ENCODE measurements around the gene NSDHL. TPM values are rescaled to one million over a fixed set of nuclear protein-coding genes. Genes with fewer than 3 reads are reported as not detected.

The NSDHL gene
- polyA plus RNA-seq, 1 donor, result 19.7 TPM

DNA sequence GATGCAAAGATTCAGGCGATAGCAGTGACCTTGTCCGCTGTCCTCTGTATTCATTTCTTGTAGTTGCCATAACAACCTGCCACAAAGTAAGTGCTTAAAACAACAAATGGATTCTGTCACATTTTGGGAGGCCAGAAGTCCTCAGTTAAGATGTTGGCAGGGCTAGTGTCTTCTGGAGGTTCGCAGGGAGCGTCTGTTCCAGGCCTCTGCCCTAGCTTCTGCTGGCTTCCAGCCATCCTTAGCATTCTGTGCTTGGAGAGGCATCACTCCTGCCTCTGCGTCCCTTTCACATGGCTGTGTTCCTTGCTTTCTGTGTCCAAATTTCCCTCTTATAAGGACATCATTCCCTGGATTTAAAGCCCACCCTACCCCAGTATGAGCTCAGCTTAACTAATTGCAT lies 35.5 kb downstream of the NSDHL start:
- H3K4me3 ChIP-seq (ENCODE audit: low read length), result no peak overlapping the region
- no peaks in the 10 kb centered on the region for H3K27me3 ChIP-seq (ENCODE audit: control insufficient read depth, insufficient read depth, low read length)
- DNase-seq, result no peak
- peaks cover 47% of the 10 kb centered on the region for H3K36me3 ChIP-seq (ENCODE audit: control insufficient read depth, insufficient read depth, low read length)
- H3K27ac ChIP-seq (ENCODE audit: low read length), result no peak overlapping the region
- no peaks in the 10 kb centered on the region for H3K4me1 ChIP-seq (ENCODE audit: control insufficient read depth, insufficient read depth, low read length)
- WGBS (ENCODE audit: insufficient coverage, low lambda C conversion rate), result no CpG with 5 or more reads among the region's 5 CpGs
- no peaks in the 10 kb centered on the region for H3K9me3 ChIP-seq (ENCODE audit: control insufficient read depth, low read depth, low read length)

DNA sequence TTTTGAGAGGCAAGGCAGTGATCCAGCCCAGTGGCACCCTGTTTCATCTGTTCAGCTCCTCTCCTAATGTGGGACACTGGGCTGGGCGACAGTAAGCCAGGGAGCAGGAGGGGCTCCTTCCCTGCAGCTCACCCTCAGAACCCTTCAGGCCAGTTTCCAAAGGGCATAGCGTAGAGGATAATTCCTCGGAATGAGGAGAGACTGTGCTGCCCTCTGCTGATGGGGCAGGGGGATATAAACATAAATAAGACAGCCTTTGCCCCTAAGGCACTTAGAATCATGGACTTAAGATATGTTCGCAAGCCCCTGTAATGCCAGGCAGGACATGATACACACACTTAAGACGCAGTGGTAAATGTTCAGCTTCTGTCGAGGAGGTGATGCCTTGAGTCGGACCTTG lies 39.1 kb downstream of the NSDHL start:
- Histone ChIP-seq H3K36me3 (ENCODE audit: control insufficient read depth, insufficient read depth, low read length) (peaks cover 35% of the 10 kb centered on the region), H3K9me3 (ENCODE audit: control insufficient read depth, low read depth, low read length) (no peaks in the 10 kb centered on the region), H3K27me3 (ENCODE audit: control insufficient read depth, insufficient read depth, low read length) (no peaks in the 10 kb centered on the region), H3K27ac (ENCODE audit: low read length) (no peak overlapping the region), H3K4me1 (ENCODE audit: control insufficient read depth, insufficient read depth, low read length) (no peaks in the 10 kb centered on the region), H3K4me3 (ENCODE audit: low read length) (no peak overlapping the region)
- no peak for DNase-seq
- WGBS (ENCODE audit: insufficient coverage, low lambda C conversion rate), result no CpG with 5 or more reads among the region's 7 CpGs

DNA sequence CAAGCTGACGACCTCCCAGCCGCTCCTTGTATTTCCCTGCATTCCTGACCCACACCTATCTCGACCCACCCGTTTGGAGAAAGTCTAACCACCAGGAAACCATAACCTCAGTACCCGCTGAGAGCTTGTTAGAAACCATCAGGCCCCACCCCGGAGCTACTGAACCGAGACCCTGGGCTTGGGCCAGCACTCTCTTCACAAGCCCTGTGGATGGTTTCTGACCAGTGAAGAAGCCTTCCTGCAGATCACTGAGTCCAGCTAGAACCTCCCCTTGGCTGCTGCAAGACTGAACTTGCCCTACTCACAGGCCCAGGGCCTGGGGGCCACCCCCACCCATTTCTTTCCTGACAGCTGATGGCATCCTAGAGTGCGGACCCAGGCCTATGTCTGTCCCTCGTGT lies 40.4 kb downstream of the NSDHL start:
- DNase-seq, result no peak
- WGBS (ENCODE audit: insufficient coverage, low lambda C conversion rate), result no CpG with 5 or more reads among the region's 9 CpGs
- H3K4me1 ChIP-seq (ENCODE audit: control insufficient read depth, insufficient read depth, low read length), result no peaks in the 10 kb centered on the region
- no peaks in the 10 kb centered on the region for H3K27me3 ChIP-seq (ENCODE audit: control insufficient read depth, insufficient read depth, low read length)
- no peak overlapping the region for H3K4me3 ChIP-seq (ENCODE audit: low read length)
- no peak overlapping the region for H3K27ac ChIP-seq (ENCODE audit: low read length)
- H3K9me3 ChIP-seq (ENCODE audit: control insufficient read depth, low read depth, low read length), result no peaks in the 10 kb centered on the region
- H3K36me3 ChIP-seq (ENCODE audit: control insufficient read depth, insufficient read depth, low read length), result peaks cover 25% of the 10 kb centered on the region

DNA sequence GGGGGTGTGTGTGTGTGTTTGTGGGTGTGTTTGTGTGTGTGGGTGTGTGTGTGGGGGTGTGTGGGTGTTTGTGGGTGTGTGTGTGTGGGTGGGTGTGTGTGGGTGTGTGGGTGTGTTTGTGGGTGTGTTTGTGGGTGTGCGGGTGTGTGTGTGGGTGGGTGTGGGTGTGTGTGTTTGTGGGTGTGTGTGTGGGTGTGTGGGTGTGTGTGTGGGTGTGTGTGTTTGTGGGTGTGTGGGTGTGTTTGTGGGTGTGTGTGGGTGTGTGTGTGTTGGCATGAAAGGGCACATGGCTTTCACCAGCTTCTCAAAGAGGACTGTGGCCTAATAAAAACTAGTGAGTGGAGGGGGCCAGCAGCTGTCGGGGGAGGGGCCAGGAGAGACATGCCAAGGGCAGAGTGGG lies 41.7 kb downstream of the NSDHL start:
- no peak for DNase-seq
- H3K4me3 ChIP-seq (ENCODE audit: low read length), result no peak overlapping the region
- H3K27ac ChIP-seq (ENCODE audit: low read length), result no peak overlapping the region
- no peaks in the 10 kb centered on the region for H3K27me3 ChIP-seq (ENCODE audit: control insufficient read depth, insufficient read depth, low read length)
- H3K36me3 ChIP-seq (ENCODE audit: control insufficient read depth, insufficient read depth, low read length), result peaks cover 13% of the 10 kb centered on the region
- H3K9me3 ChIP-seq (ENCODE audit: control insufficient read depth, low read depth, low read length), result no peaks in the 10 kb centered on the region
- no peaks in the 10 kb centered on the region for H3K4me1 ChIP-seq (ENCODE audit: control insufficient read depth, insufficient read depth, low read length)
- WGBS (ENCODE audit: insufficient coverage, low lambda C conversion rate), result no CpG with 5 or more reads among the region's 2 CpGs

DNA sequence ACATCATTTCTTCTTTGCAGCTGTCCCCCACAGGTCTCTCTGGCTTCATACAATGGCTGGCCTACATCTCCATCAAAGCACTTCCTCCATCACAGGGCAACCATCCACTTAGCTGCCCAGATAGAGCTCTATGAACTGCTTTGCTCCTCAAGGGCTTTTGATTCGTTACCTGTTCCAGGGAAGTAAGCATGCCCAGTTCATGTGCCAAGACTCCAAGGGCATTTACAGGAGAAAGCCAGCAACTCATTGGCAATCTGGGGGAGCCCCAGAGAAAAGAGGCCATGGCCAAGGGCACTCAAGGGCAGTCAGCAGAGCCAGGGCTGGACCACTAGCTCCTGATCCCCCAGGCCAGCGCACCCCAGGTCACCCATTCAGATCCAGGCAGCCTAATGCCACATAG lies 42.5 kb downstream of the NSDHL start:
- no peak overlapping the region for H3K27ac ChIP-seq (ENCODE audit: low read length)
- H3K27me3 ChIP-seq (ENCODE audit: control insufficient read depth, insufficient read depth, low read length), result no peaks in the 10 kb centered on the region
- no peak overlapping the region for H3K4me3 ChIP-seq (ENCODE audit: low read length)
- WGBS (ENCODE audit: insufficient coverage, low lambda C conversion rate), result no CpG with 5 or more reads among the region's 2 CpGs
- no peak for DNase-seq
- peaks cover 9% of the 10 kb centered on the region for H3K36me3 ChIP-seq (ENCODE audit: control insufficient read depth, insufficient read depth, low read length)
- H3K9me3 ChIP-seq (ENCODE audit: control insufficient read depth, low read depth, low read length), result no peaks in the 10 kb centered on the region
- H3K4me1 ChIP-seq (ENCODE audit: control insufficient read depth, insufficient read depth, low read length), result no peaks in the 10 kb centered on the region

DNA sequence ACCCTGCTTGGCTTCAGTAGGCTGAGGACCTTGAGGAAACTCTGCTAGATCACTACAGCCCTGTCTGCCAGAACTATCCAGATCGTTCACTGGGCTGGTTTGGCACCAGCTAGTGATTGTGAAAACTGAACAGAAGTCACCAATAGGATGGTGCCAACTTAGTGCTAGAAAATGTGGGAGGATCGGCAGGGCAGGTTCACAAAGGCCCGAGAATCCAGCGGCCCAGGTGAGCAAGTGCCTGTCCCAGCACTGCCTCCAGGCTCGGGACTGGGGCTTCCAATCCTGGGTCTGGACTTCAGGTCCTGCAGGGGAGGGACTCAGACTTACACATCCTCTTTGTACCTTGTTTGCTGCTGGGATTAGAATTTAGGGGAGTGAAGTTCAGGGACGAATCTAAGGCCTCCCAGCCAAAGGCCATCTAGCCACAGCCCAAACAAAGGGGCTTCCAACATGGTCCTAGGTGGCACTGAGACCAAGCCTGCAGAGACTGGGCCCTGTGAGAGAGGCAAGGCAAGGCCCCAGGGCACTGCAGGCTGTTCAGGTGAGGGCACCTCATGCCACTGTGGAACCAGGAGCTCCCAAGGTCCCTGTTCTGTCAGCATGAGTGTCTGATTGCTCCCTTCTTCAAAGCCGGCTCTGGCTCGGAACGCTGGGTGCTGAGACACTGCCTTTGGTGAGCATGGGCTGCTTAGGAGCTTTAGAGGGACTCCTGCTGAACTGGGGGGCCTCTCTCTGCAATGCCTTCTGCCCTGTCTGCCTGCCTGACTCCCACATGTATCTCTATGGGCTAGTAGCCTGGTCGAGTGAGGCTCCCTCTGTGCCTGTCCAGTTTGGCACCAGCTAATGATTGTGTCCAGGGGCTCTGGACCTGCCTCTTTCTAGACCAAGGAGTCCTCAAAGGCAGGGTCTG lies 46.3 kb downstream of the NSDHL start:
- H3K4me3 ChIP-seq (ENCODE audit: low read length), result no peak overlapping the region
- no peaks in the 10 kb centered on the region for H3K27me3 ChIP-seq (ENCODE audit: control insufficient read depth, insufficient read depth, low read length)
- H3K4me1 ChIP-seq (ENCODE audit: control insufficient read depth, insufficient read depth, low read length), result no peaks in the 10 kb centered on the region
- H3K27ac ChIP-seq (ENCODE audit: low read length), result no peak overlapping the region
- no peak for DNase-seq
- WGBS (ENCODE audit: insufficient coverage, low lambda C conversion rate), result no CpG with 5 or more reads among the region's 10 CpGs
- H3K36me3 ChIP-seq (ENCODE audit: control insufficient read depth, insufficient read depth, low read length), result no peaks in the 10 kb centered on the region
- H3K9me3 ChIP-seq (ENCODE audit: control insufficient read depth, low read depth, low read length), result no peaks in the 10 kb centered on the region

DNA sequence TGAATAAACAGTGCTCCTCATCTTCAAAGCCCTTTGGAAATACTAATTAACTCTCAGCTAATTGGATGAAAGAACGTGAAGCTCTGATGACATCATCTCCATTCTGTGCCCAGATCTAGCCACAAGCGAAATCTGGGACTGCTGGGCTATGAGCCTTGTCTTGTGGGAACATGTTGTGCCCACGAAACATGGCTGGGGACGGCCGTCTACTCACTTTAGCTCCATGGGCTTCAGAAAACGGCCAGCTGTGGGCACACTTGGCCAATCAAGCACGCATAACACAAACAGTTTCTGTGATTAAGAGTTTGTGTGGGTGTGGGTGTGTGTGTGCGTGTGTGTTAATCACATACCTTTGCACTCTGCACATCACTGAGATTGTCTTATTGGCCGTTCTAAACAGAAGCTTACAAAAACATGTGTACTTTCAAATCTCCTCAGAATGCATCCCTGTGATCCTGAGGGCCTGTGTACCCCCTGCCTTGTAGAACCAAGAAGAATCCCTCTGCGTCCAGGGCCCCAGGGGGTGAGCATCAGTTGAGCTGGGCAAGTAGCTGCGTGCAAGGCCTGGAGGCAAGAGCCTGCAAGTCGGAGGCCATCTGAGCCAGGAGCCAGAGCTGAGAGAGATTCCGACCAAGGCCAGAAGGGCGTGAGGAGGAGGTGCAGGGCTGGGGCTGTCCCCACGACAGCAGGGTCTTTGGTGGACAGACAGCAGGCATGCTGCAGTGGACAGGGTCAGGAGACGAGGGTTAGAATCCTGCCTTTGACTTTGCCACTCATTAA lies 48.3 kb downstream of the NSDHL start:
- Histone ChIP-seq H3K27ac (ENCODE audit: low read length) (no peak overlapping the region), H3K4me1 (ENCODE audit: control insufficient read depth, insufficient read depth, low read length) (no peaks in the 10 kb centered on the region), H3K4me3 (ENCODE audit: low read length) (no peak overlapping the region), H3K36me3 (ENCODE audit: control insufficient read depth, insufficient read depth, low read length) (no peaks in the 10 kb centered on the region), H3K9me3 (ENCODE audit: control insufficient read depth, low read depth, low read length) (no peaks in the 10 kb centered on the region), H3K27me3 (ENCODE audit: control insufficient read depth, insufficient read depth, low read length) (no peaks in the 10 kb centered on the region)
- no peak for DNase-seq
- no CpG with 5 or more reads among the region's 16 CpGs for WGBS (ENCODE audit: insufficient coverage, low lambda C conversion rate)

DNA sequence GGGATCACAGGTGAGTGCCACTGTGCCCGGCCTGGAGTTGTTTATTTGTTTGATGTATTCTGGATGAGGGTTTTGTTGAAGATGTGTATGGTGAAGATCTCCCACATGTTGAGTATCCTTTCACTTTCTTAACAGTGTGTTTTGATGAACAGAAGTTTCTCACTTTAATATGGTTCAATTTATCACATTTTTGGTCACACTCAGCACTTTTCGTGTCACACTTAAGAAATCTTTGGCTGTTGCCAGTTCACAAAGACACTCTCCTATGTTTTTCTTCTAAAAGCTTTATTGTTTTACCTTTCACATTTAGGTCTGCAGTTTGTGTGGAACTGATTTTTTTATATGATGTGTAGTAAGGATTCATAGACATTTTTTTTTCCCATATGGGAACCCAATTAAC lies 50.4 kb downstream of the NSDHL start:
- Histone ChIP-seq H3K4me3 (ENCODE audit: low read length) (no peak overlapping the region), H3K36me3 (ENCODE audit: control insufficient read depth, insufficient read depth, low read length) (no peaks in the 10 kb centered on the region), H3K27ac (ENCODE audit: low read length) (no peak overlapping the region), H3K9me3 (ENCODE audit: control insufficient read depth, low read depth, low read length) (no peaks in the 10 kb centered on the region), H3K4me1 (ENCODE audit: control insufficient read depth, insufficient read depth, low read length) (no peaks in the 10 kb centered on the region), H3K27me3 (ENCODE audit: control insufficient read depth, insufficient read depth, low read length) (no peaks in the 10 kb centered on the region)
- DNase-seq, result no peak
- WGBS (ENCODE audit: insufficient coverage, low lambda C conversion rate), result no CpG with 5 or more reads among the region's 2 CpGs

DNA sequence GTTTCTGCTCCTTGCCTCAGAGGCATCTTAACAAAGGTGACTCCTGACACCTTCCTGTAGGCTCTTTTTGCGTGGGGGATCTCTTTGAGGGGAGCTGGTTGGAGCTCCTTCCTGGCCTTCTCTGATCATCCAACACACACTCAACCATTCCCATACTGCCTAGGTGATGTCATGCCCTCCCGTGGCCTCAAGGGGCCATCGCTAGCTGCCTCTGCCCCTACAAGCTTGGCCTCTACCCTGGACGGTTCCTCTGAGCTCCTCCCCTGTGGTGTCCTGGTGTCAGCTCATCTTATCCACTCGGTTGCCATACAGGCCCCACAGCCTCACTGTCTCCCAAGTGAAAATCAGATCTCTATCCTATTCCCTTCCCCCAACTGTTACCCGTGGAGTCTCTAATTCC lies 53.3 kb downstream of the NSDHL start:
- Histone ChIP-seq H3K4me3 (ENCODE audit: low read length) (no peak overlapping the region), H3K4me1 (ENCODE audit: control insufficient read depth, insufficient read depth, low read length) (no peaks in the 10 kb centered on the region), H3K36me3 (ENCODE audit: control insufficient read depth, insufficient read depth, low read length) (no peaks in the 10 kb centered on the region), H3K9me3 (ENCODE audit: control insufficient read depth, low read depth, low read length) (no peaks in the 10 kb centered on the region), H3K27ac (ENCODE audit: low read length) (no peak overlapping the region), H3K27me3 (ENCODE audit: control insufficient read depth, insufficient read depth, low read length) (no peaks in the 10 kb centered on the region)
- DNase-seq, result no peak
- WGBS (ENCODE audit: insufficient coverage, low lambda C conversion rate), result no CpG with 5 or more reads among the region's 6 CpGs

DNA sequence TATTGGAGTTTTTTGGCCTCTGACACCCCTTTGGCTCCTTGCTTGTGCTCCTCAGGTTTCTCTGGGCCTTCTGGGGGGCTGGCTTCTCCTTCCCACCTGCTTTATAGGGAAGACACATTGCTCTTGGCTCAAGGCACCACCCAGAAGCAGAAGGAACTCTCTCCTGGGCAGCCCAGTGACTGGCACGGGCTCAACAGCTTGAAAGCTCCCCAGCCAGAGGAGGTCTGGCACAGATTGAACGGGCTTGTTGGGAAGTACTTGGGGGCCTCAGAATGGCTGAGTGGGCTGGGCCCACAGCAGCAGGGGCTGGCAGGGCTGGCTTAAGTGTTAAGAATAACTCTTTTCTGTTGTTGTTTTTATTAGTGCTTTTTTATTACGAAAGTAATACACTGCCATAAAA lies 55.9 kb downstream of the NSDHL start:
- H3K27ac ChIP-seq (ENCODE audit: low read length), result no peak overlapping the region
- DNase-seq, result no peak
- no peaks in the 10 kb centered on the region for H3K9me3 ChIP-seq (ENCODE audit: control insufficient read depth, low read depth, low read length)
- no peak overlapping the region for H3K4me3 ChIP-seq (ENCODE audit: low read length)
- H3K4me1 ChIP-seq (ENCODE audit: control insufficient read depth, insufficient read depth, low read length), result no peaks in the 10 kb centered on the region
- peaks cover 5% of the 10 kb centered on the region for H3K27me3 ChIP-seq (ENCODE audit: control insufficient read depth, insufficient read depth, low read length)
- no peaks in the 10 kb centered on the region for H3K36me3 ChIP-seq (ENCODE audit: control insufficient read depth, insufficient read depth, low read length)
- no CpG with 5 or more reads among the region's 3 CpGs for WGBS (ENCODE audit: insufficient coverage, low lambda C conversion rate)

Data from large intestine (tissue), 3 donors.